HG03095 (cell line): ENCODE results near the gene NHS.
"Not testable (repeated sequence)": the region's sequence is repeated elsewhere in the genome, so short reads cannot be mapped to it uniquely, and the experiment has no call there.

Source experiments
- ATAC-seq: cut with Tn5 transposase; IDR thresholded peaks from one replicate; pipeline ENCODE4 v1.9.1; 2021; ENCODE audit warnings: moderate library complexity; ENCODE audit not compliant: unreplicated experiment

Gene NHS

DNA sequence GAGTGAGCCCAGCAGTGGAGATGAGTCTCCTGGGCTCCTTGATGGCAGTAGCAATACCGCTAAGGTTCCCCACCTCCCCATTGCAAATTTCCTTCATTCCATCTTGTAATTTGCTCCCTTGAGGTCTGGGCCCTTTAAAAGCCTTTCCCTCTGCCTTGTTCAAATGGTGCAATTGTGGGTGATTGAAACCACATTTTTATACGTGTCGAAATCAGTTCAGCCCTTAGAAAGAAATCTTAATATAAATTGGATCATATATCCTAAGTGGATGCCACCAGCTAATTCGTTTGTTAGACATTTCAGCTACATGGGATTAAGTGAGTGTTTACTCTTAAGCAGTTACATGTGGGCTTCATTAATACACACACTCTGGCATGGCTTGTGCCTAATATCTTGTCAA lies 68.6 kb downstream of the NHS start:
- no peak for ATAC-seq

DNA sequence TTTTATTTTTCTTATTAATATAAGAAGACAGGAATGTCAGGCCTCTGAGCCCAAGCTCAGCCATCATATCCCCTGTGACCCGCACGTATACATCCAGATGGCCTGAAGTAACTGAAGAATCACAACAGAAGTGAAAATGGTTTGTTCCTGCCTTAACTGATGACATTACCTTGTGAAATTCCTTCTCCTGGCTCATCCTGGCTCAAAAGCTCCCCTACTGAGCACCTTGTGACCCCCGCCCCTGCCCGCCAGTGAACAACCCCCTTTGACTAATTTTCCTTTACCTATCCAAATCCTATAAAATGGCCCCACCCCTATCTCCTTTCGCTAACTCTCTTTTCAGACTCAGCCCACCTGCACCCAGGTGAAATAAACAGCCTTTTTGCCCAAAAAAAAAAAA lies 71.3 kb downstream of the NHS start:
- ATAC-seq: not testable (repeated sequence)

- ATAC-seq: no peak
Measured at GRCh38 chrX:17448188-17448587, 73.2 kb downstream of the NHS start.

DNA sequence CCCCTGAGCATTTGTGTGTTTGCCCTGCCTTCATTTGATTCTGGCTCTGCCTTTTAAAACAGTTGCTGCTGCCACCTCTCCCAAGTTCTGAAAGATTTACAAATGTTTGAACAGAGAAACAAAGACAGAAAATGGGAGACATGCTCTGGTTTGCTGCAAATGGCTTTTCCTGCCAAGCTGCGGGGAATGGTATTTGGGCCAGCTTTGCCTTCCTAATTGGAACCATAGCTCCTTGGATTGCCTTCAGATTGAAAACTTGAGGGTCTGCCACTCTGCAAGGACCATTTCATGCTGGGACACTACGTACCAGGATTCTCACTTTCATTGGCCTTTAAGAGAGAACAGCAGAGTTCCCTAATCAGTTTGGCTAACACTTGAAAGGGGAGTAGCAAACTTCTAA lies 74.9 kb downstream of the NHS start:
- ATAC-seq: no peak

- no peak for ATAC-seq
Measured at GRCh38 chrX:17453788-17454187, 78.8 kb downstream of the NHS start.

GRCh38 chrX:17456526-17456925 lies 81.5 kb downstream of the NHS start:
- ATAC-seq: no peak

DNA sequence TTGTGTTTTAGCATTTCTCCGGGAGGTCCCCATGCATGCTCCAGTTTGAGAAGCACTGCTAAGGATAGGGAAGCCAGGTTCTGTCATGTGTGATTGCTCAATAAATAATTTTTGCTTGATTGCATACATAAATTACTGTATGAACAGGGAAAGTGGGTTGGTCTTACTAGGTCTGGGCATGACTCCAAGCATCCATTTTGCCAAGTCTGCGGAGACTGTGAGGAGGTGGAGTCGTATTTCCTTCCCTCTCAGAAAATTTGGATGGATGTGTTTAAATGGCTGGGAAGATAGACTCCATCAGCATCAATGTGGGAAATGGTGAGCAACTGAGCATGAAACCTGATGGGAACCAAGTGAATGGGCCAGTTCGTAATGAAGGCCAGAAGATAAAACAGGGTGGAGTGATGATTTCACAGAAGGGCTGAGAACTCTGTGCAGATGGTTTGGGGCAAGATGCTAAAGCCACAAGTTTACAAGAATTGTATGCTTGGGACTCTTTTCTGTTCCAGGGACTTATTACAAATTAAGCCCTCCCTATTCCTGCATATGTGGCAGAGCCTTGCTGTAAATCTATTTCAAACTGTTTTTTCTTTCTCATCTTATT lies 84.1 kb downstream of the NHS start:
- ATAC-seq: no peak

GRCh38 chrX:17459661-17460060 lies 84.7 kb downstream of the NHS start:
- no peak for ATAC-seq

DNA sequence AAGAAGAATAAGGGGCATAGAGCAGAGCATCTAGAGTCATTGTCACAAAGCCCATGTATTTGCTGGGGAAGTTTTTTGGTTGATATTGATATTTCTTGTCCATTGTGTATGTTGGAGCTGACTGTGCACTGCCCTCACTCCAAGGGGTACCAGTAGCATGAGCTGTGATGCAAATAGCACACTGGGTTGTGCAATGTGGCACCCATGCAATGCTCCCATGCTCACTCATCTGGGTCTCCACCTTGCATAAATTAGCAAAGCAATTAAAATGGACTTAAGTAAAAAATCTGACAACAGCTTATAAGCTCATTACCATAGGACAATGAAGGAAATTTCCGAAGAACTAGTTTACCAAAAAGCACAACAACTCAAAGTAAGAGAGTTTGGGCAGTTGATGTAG lies 87.9 kb downstream of the NHS start:
- ATAC-seq: no peak

GRCh38 chrX:17464194-17464593 lies 89.2 kb downstream of the NHS start:
- no peak for ATAC-seq

- no peak for ATAC-seq
Measured at GRCh38 chrX:17465201-17465600, 90.2 kb downstream of the NHS start.

GRCh38 chrX:17465802-17466201 lies 90.8 kb downstream of the NHS start:
- no peak for ATAC-seq

GRCh38 chrX:17470136-17470535 lies 95.1 kb downstream of the NHS start:
- ATAC-seq: no peak

DNA sequence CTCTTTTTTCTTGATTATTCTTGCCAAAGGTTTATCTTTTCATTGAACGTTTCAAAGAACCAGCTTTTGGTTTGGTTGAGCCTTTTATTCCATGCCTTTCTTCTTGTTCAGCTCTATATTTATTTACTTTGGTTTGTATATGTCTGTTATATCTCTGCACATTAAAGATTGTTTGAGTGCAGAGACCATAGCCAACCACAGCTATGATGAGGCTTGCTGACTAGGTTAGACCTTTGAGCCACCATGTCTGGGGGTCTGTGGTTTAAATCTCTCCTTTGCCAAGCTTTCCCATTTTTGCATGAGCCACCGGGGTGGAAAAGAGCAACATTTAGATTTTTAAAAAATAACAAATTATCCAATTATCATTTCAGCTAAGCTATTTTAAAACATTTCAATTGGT lies 96.1 kb downstream of the NHS start:
- ATAC-seq: no peak

DNA sequence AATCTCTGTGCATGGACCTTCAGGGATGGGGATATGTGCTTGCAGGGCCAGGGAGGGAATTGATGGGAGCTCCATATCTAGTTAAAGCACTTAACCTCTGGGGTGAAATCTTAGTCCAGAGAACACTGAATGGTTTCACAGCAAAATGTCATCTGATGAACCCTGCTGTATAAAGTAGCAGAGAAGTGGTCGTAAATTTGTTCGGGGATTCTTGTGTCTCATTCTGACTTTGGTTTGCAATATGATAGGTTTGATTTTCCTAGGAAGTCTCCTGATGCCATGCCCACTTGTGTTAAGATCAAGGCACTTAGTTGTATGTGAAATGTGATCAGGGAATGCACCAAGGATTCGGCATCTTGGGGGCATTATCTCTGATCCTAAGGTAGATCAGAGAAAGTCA lies 96.9 kb downstream of the NHS start:
- no peak for ATAC-seq

- no peak for ATAC-seq
Measured at GRCh38 chrX:17472424-17472823, 97.4 kb downstream of the NHS start.

GRCh38 chrX:17473021-17473420 lies 98.0 kb downstream of the NHS start:
- no peak for ATAC-seq

- ATAC-seq: no peak
Measured at GRCh38 chrX:17474892-17475291, 99.9 kb downstream of the NHS start.

- no peak for ATAC-seq
Measured at GRCh38 chrX:17475449-17476217, 100.6 kb downstream of the NHS start.

DNA sequence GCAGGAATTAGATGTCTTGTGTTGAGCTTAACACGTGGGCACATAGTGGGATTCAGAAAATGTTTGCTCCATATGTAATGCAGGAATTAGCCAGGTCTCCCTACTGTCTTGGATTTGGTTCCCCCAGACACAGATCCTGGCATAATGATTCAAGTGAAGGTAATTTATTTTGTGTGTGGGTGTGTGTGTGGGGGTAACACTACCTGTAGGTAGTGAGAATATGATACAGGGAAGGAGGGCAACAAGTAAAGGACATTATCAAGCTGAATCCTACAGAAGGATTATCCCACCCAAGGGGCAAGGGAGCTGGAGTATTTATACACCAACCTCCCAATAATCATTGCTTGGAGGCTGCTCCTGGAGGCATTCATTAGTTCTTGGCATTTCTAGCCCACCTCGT lies 101.4 kb downstream of the NHS start:
- no peak for ATAC-seq

DNA sequence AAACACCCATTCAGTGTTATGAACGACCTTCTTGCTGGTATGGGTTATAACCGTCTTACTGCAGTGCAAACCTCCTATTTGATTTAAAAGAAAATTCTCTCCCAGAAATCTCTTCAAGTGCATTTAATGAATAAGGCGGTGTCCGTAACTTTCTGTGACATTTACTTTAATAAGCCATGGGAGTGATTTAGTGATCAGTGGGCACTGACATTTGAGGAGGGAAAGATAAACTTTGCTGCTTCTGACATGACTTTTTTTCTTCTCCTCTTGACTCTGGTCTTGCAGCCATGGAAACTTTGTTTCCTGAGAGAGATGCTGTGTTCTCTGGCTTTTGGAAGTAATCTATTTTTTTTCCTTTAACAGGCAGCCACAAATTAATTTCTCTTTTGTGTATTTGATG lies 106.1 kb downstream of the NHS start:
- ATAC-seq: no peak

- no peak for ATAC-seq
Measured at GRCh38 chrX:17484592-17484991, 109.6 kb downstream of the NHS start.

GRCh38 chrX:17485391-17485790 lies 110.4 kb downstream of the NHS start:
- ATAC-seq: no peak
